Fibroblast of mammary gland (primary cell): Measurements from ENCODE around the gene ADCYAP1.

Experiments used
- DNase-seq: peaks from one replicate; pipeline ENCODE4 v3.0.0-alpha.2; 2010; ENCODE audit warnings: low read depth
- H3K4me3 ChIP-seq: 2 replicates; pipeline ENCODE4 v1.5.1; 2011; ENCODE audit warnings: low read depth, mild to moderate bottlenecking, low read length, moderate library complexity; ENCODE audit not compliant: control insufficient read depth
- TF ChIP-seq, protein P1 (sequence below): conservative IDR thresholded peaks from 2 replicates; pipeline ENCODE4 v1.5.1; 2011; ENCODE audit warnings: low read depth, low read length, inconsistent platforms; ENCODE audit not compliant: control insufficient read depth, insufficient read depth

Gene ADCYAP1

DNA sequence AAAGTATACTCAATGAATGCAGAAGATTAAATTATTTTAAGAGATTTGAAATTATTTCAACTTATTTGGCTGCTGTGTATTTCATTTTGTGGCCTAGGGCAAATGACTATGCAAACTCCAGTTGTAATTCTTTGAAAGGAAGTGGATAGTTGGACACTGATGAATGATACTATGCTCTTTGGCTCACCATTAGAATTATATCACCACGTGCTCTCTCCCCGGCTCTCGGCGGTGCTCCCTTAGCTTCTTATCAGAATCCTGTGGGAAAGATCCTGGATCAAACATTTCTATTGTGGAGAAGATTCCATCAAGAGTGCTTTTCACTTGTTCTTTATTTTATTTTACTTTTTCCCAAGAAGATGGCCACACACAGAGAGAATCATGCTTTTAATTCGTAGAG is 55.2 kb downstream of the ADCYAP1 start:
- H3K4me3 ChIP-seq: no peak overlapping the region
- no peak for DNase-seq
- TF ChIP-seq, protein P1, sequence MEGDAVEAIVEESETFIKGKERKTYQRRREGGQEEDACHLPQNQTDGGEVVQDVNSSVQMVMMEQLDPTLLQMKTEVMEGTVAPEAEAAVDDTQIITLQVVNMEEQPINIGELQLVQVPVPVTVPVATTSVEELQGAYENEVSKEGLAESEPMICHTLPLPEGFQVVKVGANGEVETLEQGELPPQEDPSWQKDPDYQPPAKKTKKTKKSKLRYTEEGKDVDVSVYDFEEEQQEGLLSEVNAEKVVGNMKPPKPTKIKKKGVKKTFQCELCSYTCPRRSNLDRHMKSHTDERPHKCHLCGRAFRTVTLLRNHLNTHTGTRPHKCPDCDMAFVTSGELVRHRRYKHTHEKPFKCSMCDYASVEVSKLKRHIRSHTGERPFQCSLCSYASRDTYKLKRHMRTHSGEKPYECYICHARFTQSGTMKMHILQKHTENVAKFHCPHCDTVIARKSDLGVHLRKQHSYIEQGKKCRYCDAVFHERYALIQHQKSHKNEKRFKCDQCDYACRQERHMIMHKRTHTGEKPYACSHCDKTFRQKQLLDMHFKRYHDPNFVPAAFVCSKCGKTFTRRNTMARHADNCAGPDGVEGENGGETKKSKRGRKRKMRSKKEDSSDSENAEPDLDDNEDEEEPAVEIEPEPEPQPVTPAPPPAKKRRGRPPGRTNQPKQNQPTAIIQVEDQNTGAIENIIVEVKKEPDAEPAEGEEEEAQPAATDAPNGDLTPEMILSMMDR: no peak
